ENCODE results near the gene BATF2.
"Not testable (repeated sequence)": the region's sequence is repeated elsewhere in the genome, so short reads cannot be mapped to it uniquely, and the experiment has no call there.

The BATF2 gene

GRCh38 chr11:65021509-65021908 is 24.7 kb upstream of the BATF2 start:
- H3K27ac Mint-ChIP-seq = no peak overlapping the region
- H3K27me3 Mint-ChIP-seq = no peaks in the 10 kb centered on the region
- H3K9me3 Mint-ChIP-seq (ENCODE audit: low read depth) = no peaks in the 10 kb centered on the region
- peaks cover 5% of the 10 kb centered on the region for H3K36me3 Mint-ChIP-seq
- H3K4me1 Mint-ChIP-seq (ENCODE audit: low read depth) = peaks cover 5% of the 10 kb centered on the region
- H3K4me3 Mint-ChIP-seq = no peak overlapping the region

- Mint-ChIP-seq H3K27ac (no peak overlapping the region), H3K4me3 (no peak overlapping the region), H3K27me3 (no peaks in the 10 kb centered on the region), H3K9me3 (ENCODE audit: low read depth) (no peaks in the 10 kb centered on the region), H3K36me3 (peaks cover 5% of the 10 kb centered on the region), H3K4me1 (ENCODE audit: low read depth) (peaks cover 10% of the 10 kb centered on the region)
Measured at GRCh38 chr11:65021003-65021402, 24.2 kb upstream of the BATF2 start.

GRCh38 chr11:65019824-65020223 is 23.1 kb upstream of the BATF2 start:
- H3K27me3 Mint-ChIP-seq = no peaks in the 10 kb centered on the region
- H3K36me3 Mint-ChIP-seq = peaks cover 5% of the 10 kb centered on the region
- H3K4me1 Mint-ChIP-seq (ENCODE audit: low read depth) = peaks cover 17% of the 10 kb centered on the region
- H3K9me3 Mint-ChIP-seq (ENCODE audit: low read depth) = no peaks in the 10 kb centered on the region
- H3K27ac Mint-ChIP-seq = no peak overlapping the region
- no peak overlapping the region for H3K4me3 Mint-ChIP-seq

- Mint-ChIP-seq H3K4me3 (no peak overlapping the region), H3K9me3 (ENCODE audit: low read depth) (no peaks in the 10 kb centered on the region), H3K27me3 (no peaks in the 10 kb centered on the region), H3K27ac (no peak overlapping the region), H3K4me1 (ENCODE audit: low read depth) (peaks cover 25% of the 10 kb centered on the region), H3K36me3 (peaks cover 5% of the 10 kb centered on the region)
Measured at GRCh38 chr11:65017937-65018336, 21.2 kb upstream of the BATF2 start.

GRCh38 chr11:65016705-65017104 is 19.9 kb upstream of the BATF2 start:
- H3K4me3 Mint-ChIP-seq = peak overlapping the region; percentile 44
- no peaks in the 10 kb centered on the region for H3K27me3 Mint-ChIP-seq
- H3K9me3 Mint-ChIP-seq (ENCODE audit: low read depth) = no peaks in the 10 kb centered on the region
- H3K27ac Mint-ChIP-seq = peak overlapping the region; percentile 58
- H3K4me1 Mint-ChIP-seq (ENCODE audit: low read depth) = peaks cover 27% of the 10 kb centered on the region
- peaks cover 3% of the 10 kb centered on the region for H3K36me3 Mint-ChIP-seq

- Mint-ChIP-seq H3K27ac (peak overlapping the region; percentile 94), H3K27me3 (no peaks in the 10 kb centered on the region), H3K4me3 (peak overlapping the region; percentile 91), H3K36me3 (peaks cover 3% of the 10 kb centered on the region), H3K4me1 (ENCODE audit: low read depth) (peaks cover 27% of the 10 kb centered on the region), H3K9me3 (ENCODE audit: low read depth) (no peaks in the 10 kb centered on the region)
Measured at GRCh38 chr11:65014726-65015227, 18.0 kb upstream of the BATF2 start.

- Mint-ChIP-seq H3K4me1 (ENCODE audit: low read depth) (peaks cover 27% of the 10 kb centered on the region), H3K9me3 (ENCODE audit: low read depth) (no peaks in the 10 kb centered on the region), H3K4me3 (peak within 1 kb of the TSS; percentile 91), H3K27me3 (no peaks in the 10 kb centered on the region), H3K27ac (peak within 1 kb of the TSS; percentile 94), H3K36me3 (no peaks in the 10 kb centered on the region)
Measured at GRCh38 chr11:65013888-65014725, 17.3 kb upstream of the BATF2 start, which contains the start of gene ARL2. ARL2 (plus strand) TSS chr11:65014160; CDS start chr11:65014208, 48 bp downstream.

- Mint-ChIP-seq H3K4me3 (peak overlapping the region; percentile 86), H3K36me3 (no peaks in the 10 kb centered on the region), H3K9me3 (ENCODE audit: low read depth) (no peaks in the 10 kb centered on the region), H3K27me3 (no peaks in the 10 kb centered on the region), H3K27ac (peak overlapping the region; percentile 93), H3K4me1 (ENCODE audit: low read depth) (peaks cover 27% of the 10 kb centered on the region)
Measured at GRCh38 chr11:65013130-65013887, 16.5 kb upstream of the BATF2 start.

GRCh38 chr11:65008873-65009272 is 12.1 kb upstream of the BATF2 start:
- Mint-ChIP-seq H3K9me3 (ENCODE audit: low read depth) (no peaks in the 10 kb centered on the region), H3K4me1 (ENCODE audit: low read depth) (peaks cover 7% of the 10 kb centered on the region), H3K4me3 (no peak overlapping the region), H3K27me3 (no peaks in the 10 kb centered on the region), H3K36me3 (no peaks in the 10 kb centered on the region), H3K27ac (no peak overlapping the region)

- no peak overlapping the region for H3K27ac Mint-ChIP-seq
- no peaks in the 10 kb centered on the region for H3K9me3 Mint-ChIP-seq (ENCODE audit: low read depth)
- H3K4me1 Mint-ChIP-seq (ENCODE audit: low read depth) = peaks cover 3% of the 10 kb centered on the region
- no peak overlapping the region for H3K4me3 Mint-ChIP-seq
- H3K27me3 Mint-ChIP-seq = no peaks in the 10 kb centered on the region
- H3K36me3 Mint-ChIP-seq = no peaks in the 10 kb centered on the region
Measured at GRCh38 chr11:65008016-65008415, 11.2 kb upstream of the BATF2 start.

GRCh38 chr11:65003968-65004367 is 7.2 kb upstream of the BATF2 start:
- H3K27ac Mint-ChIP-seq; H3K4me3 Mint-ChIP-seq; H3K27me3 Mint-ChIP-seq; H3K4me1 Mint-ChIP-seq (ENCODE audit: low read depth); H3K36me3 Mint-ChIP-seq; H3K9me3 Mint-ChIP-seq (ENCODE audit: low read depth): not testable (repeated sequence)

- no peak overlapping the region for H3K4me3 Mint-ChIP-seq
- H3K9me3 Mint-ChIP-seq (ENCODE audit: low read depth) = no peaks in the 10 kb centered on the region
- no peak overlapping the region for H3K27ac Mint-ChIP-seq
- H3K4me1 Mint-ChIP-seq (ENCODE audit: low read depth) = peaks cover 5% of the 10 kb centered on the region
- H3K36me3 Mint-ChIP-seq = no peaks in the 10 kb centered on the region
- no peaks in the 10 kb centered on the region for H3K27me3 Mint-ChIP-seq
Measured at GRCh38 chr11:65003282-65003681, 6.5 kb upstream of the BATF2 start.

GRCh38 chr11:65002706-65003105 is 5.9 kb upstream of the BATF2 start:
- no peak overlapping the region for H3K4me3 Mint-ChIP-seq
- H3K27ac Mint-ChIP-seq = no peak overlapping the region
- peaks cover 7% of the 10 kb centered on the region for H3K4me1 Mint-ChIP-seq (ENCODE audit: low read depth)
- no peaks in the 10 kb centered on the region for H3K36me3 Mint-ChIP-seq
- no peaks in the 10 kb centered on the region for H3K27me3 Mint-ChIP-seq
- H3K9me3 Mint-ChIP-seq (ENCODE audit: low read depth) = no peaks in the 10 kb centered on the region

GRCh38 chr11:64999478-64999877 is 2.7 kb upstream of the BATF2 start:
- H3K27ac Mint-ChIP-seq = no peak overlapping the region
- H3K27me3 Mint-ChIP-seq = peaks cover 3% of the 10 kb centered on the region
- peaks cover 9% of the 10 kb centered on the region for H3K4me1 Mint-ChIP-seq (ENCODE audit: low read depth)
- no peak overlapping the region for H3K4me3 Mint-ChIP-seq
- H3K36me3 Mint-ChIP-seq = no peaks in the 10 kb centered on the region
- no peaks in the 10 kb centered on the region for H3K9me3 Mint-ChIP-seq (ENCODE audit: low read depth)

- no peak overlapping the region for H3K27ac Mint-ChIP-seq
- H3K4me1 Mint-ChIP-seq (ENCODE audit: low read depth) = peaks cover 9% of the 10 kb centered on the region
- no peaks in the 10 kb centered on the region for H3K9me3 Mint-ChIP-seq (ENCODE audit: low read depth)
- no peaks in the 10 kb centered on the region for H3K36me3 Mint-ChIP-seq
- peaks cover 3% of the 10 kb centered on the region for H3K27me3 Mint-ChIP-seq
- H3K4me3 Mint-ChIP-seq = no peak overlapping the region
Measured at GRCh38 chr11:64998690-64999431, 2.1 kb upstream of the BATF2 start.

Measured in activated naive CD8-positive, alpha-beta T cell (primary cell).